OCI-LY7 (cell line): ENCODE data around the gene CUBN.

Source experiments
- EZH2phosphoT487 ChIP-seq: fragments of 200-600 bp; sonication (generic); IDR thresholded peaks from 2 replicates; pipeline ENCODE4 v1.6.1; 2018; ENCODE audit warnings: low read depth, borderline replicate concordance, mild to moderate bottlenecking, mixed run types, antibody characterized with exemption, low read length, moderate library complexity, mixed read lengths
- TF ChIP-seq, protein P1 (sequence below): fragments of 200-600 bp; sonication (generic); conservative IDR thresholded peaks from 2 replicates; pipeline ENCODE4 v1.5.1; 2014; ENCODE audit warnings: mild to moderate bottlenecking, antibody characterized with exemption, low read length, moderate library complexity, mixed read lengths

DNA sequence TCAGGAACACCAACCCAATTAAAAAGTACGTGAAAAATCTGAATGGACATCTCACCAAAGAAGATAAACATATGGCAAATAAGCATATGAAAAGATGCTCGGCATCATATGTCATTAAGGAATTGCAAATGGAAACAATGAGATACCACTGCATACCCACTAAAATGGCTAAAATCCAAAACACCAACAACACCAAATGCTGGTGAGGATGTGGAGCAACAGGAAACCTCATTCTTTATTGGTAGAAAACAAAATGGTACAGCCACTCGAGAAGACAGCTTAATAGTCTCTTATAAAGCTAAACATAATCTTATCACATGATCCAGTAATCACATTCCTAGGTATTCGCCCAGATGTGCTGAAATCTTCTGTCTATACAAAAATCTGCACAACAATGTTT lies 325.5 kb downstream of the CUBN start:
- TF ChIP-seq, protein P1, sequence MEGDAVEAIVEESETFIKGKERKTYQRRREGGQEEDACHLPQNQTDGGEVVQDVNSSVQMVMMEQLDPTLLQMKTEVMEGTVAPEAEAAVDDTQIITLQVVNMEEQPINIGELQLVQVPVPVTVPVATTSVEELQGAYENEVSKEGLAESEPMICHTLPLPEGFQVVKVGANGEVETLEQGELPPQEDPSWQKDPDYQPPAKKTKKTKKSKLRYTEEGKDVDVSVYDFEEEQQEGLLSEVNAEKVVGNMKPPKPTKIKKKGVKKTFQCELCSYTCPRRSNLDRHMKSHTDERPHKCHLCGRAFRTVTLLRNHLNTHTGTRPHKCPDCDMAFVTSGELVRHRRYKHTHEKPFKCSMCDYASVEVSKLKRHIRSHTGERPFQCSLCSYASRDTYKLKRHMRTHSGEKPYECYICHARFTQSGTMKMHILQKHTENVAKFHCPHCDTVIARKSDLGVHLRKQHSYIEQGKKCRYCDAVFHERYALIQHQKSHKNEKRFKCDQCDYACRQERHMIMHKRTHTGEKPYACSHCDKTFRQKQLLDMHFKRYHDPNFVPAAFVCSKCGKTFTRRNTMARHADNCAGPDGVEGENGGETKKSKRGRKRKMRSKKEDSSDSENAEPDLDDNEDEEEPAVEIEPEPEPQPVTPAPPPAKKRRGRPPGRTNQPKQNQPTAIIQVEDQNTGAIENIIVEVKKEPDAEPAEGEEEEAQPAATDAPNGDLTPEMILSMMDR = no peak
- no peak for TF ChIP-seq EZH2phosphoT487
